Smooth muscle cell of the coronary artery (primary cell): ENCODE data around the gene UBE2M. TPM values are rescaled to one million over a fixed set of nuclear protein-coding genes. Genes with fewer than 3 reads are reported as not detected.

Experiments
- total RNA-seq: library from RNA; depleted of rRNA; stranded (reverse); fragments of >200 nt; gene quantifications from 2 replicates; pipeline ENCODE4 v1.2.3, GENCODE V29; 2014; ENCODE audit warnings: low replicate concordance

Gene UBE2M
- 95.1 and 115 TPM in 2 replicates for total RNA-seq

GRCh38 chr19:58558066-58558622 is at the start of gene UBE2M:
Gene UBE2M (minus strand): TSS chr19:58558611. CDS start chr19:58558381, 230 bp downstream.

GRCh38 chr19:58572818-58573657 is 14.6 kb upstream of the UBE2M start, which contains the start of gene MZF1:
Gene MZF1 (minus strand): TSS chr19:58573335. CDS start chr19:58571389, 1,946 bp downstream.

GRCh38 chr19:58554494-58555368 is 3.7 kb downstream of the UBE2M start, which contains the start of gene CHMP2A:
Gene CHMP2A (minus strand): TSS chr19:58555105. CDS start chr19:58554212, 893 bp downstream.

GRCh38 chr19:58543826-58544590 is 14.4 kb downstream of the UBE2M start, which contains the start of gene TRIM28:
Gene TRIM28 (plus strand): TSS chr19:58544064. CDS start chr19:58544758, 694 bp downstream.

GRCh38 chr19:58519355-58520256 is 38.8 kb downstream of the UBE2M start, which contains the start of gene ZBTB45:
Gene ZBTB45 (minus strand): TSS chr19:58519810. CDS start chr19:58517673, 2,137 bp downstream.

GRCh38 chr19:58511353-58512208 is 46.8 kb downstream of the UBE2M start, which contains the start of gene SLC27A5:
Gene SLC27A5 (minus strand): TSS chr19:58511992. CDS start chr19:58511955, 37 bp downstream.

Other genes with a start within 250 kb of the UBE2M start
- 2.0 and 2.3 TPM in 2 replicates for gene ZSCAN22, start 231.6 kb downstream of the UBE2M start, total RNA-seq
- 16.8 and 28.1 TPM in 2 replicates for gene A1BG, start 205.1 kb downstream of the UBE2M start, total RNA-seq
- 0.68 and 1.4 TPM in 2 replicates for gene ZNF497, start 195.9 kb downstream of the UBE2M start, total RNA-seq
- gene ZNF837, start 177.6 kb downstream of the UBE2M start, total RNA-seq, result 0.35 and 2.0 TPM in 2 replicates
- 3,343 and 4,752 TPM in 2 replicates for gene RPS5, start 171.3 kb downstream of the UBE2M start, total RNA-seq
- 0.15 TPM in 1 of 2 replicates, not detected in the other for gene RNF225, start 163.0 kb downstream of the UBE2M start, total RNA-seq
- gene ZNF584, start 150.0 kb downstream of the UBE2M start, total RNA-seq, result 8.5 and 19.1 TPM in 2 replicates
- gene ZNF132, start 118.5 kb downstream of the UBE2M start, total RNA-seq, result 5.9 and 8.3 TPM in 2 replicates
- gene ZNF324B, start 107.0 kb downstream of the UBE2M start, total RNA-seq, result 8.3 and 16.8 TPM in 2 replicates
- 12.6 and 16.7 TPM in 2 replicates for gene ZNF324, start 91.5 kb downstream of the UBE2M start, total RNA-seq
- gene ZNF446, start 82.3 kb downstream of the UBE2M start, total RNA-seq, result 4.0 and 6.1 TPM in 2 replicates
- 13.1 and 24.8 TPM in 2 replicates for gene SLC27A5, start 46.6 kb downstream of the UBE2M start, total RNA-seq
- 5.0 and 5.4 TPM in 2 replicates for gene ZBTB45, start 38.8 kb downstream of the UBE2M start, total RNA-seq
- gene TRIM28, start 14.5 kb downstream of the UBE2M start, total RNA-seq, result 368 and 427 TPM in 2 replicates
- gene CHMP2A, start 3.5 kb downstream of the UBE2M start, total RNA-seq, result 182 and 214 TPM in 2 replicates
- gene MZF1, start 14.7 kb upstream of the UBE2M start, total RNA-seq, result 9.5 and 15.8 TPM in 2 replicates